HG03097 (cell line): ENCODE data around the gene IGF1.

ENCODE experiments used
- ATAC-seq: cut with Tn5 transposase; IDR thresholded peaks from one replicate; pipeline ENCODE4 v1.9.1; 2021; ENCODE audit not compliant: unreplicated experiment, low FRiP score

Gene IGF1

GRCh38 chr12:102480406-102480805 lies at the start of gene IGF1:
Gene IGF1, minus strand, starts transcription at chr12:102480563. Its CDS starts 182 bp downstream, at chr12:102480381.
- no peak for ATAC-seq

DNA sequence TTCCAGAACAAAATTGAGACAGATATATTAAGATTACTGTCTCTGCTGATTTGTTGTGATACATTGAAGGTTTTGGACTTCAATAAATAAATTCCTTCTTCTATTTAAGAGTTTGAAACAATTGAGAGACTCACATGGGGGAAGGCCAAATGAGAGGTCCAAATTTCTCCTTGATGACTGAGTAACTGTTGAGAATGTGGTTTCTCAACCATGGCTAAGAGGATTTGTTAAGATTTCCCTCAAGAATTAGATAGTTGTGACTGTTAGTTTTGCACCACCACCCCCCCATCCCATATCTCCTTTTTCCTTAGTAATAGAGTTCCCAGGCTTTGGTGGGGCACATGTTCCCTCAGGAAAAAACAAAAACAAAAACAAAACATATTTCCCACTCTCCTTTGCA lies 47.7 kb upstream of the IGF1 start:
- no peak for ATAC-seq

- ATAC-seq: no peak
Measured at GRCh38 chr12:102527171-102527720, 46.9 kb upstream of the IGF1 start.

- no peak for ATAC-seq
Measured at GRCh38 chr12:102526656-102527055, 46.3 kb upstream of the IGF1 start.

DNA sequence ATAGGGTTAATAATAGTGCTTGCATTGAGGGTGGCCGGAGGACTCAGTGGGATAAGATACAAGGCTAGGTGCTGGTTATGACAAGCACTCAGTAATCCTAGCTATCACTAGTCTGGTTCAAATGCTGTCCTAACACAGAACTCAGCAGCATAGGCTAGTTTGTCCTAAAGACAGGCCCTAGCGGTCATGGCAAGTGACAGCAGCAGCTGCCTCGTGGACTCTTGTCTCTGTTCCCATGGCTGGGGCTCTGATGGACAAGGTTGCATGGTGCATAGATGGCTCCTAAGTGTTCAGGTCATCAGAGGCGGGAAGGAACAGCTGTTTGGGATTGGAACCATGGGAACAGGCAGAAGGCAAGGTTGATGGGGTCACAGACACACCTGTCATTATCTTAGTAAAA lies 42.4 kb upstream of the IGF1 start:
- ATAC-seq: no peak

GRCh38 chr12:102521662-102522277 lies 41.4 kb upstream of the IGF1 start:
- ATAC-seq: no peak

GRCh38 chr12:102518871-102519270 lies 38.5 kb upstream of the IGF1 start:
- no peak for ATAC-seq

DNA sequence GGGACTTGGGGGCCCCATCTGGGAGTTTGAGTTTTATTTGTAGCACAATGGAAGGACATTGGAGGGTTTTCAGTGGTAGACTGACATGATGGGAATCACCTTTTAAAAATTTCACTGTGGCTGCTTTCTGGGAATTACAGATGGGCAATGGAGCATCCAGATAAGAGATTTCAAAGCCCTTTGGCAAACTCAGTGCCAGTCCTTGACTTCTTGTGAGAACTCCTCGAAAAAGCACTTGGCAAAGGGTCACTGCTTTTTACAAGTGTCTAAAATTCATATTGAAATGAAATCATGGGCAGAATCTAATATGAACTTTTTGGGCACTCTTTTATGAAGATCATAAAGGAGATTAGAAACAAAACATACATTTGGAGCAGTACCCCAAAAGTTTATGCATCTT lies 34.3 kb upstream of the IGF1 start:
- ATAC-seq: no peak

- no peak for ATAC-seq
Measured at GRCh38 chr12:102513739-102514138, 33.4 kb upstream of the IGF1 start.

DNA sequence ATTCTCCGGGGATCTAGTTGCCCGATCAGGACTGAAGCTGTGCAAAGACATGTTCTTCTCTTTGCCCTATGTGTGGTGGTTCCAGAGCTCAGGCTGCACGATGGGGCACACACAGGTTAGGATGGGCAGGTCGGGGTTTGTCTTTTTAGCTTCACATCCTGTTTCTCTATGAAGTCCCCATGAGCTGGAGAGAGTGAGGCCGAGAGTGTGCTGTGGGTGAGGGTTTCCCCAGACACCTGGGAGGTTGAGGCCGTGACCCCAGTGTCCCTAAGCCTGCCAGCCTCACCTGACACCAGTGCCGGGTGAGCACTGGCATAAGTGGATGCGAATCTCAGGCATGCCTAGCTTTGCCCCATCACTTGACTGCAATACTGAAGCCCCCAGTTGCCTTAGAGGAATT lies 32.9 kb upstream of the IGF1 start:
- ATAC-seq: no peak

DNA sequence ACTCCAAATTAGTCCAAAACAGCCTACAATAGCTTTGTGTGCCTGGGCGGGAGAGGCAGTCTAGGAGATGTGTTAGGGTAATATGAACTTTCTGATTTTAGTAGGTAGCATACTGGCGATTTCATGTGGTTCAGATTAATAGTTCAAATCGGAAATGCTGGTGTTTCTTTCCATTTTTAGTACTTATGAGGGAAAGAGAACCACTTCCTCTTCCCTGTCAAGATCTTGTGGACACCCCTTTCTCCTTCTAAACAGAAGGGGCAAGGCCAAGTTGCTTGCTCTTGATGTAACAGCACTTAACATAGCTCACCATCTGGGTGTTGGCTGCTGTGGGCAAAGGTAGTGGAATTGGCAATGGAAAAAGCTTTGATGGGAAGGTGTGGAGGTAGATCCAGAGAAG lies 32.2 kb upstream of the IGF1 start:
- no peak for ATAC-seq

GRCh38 chr12:102511575-102511974 lies 31.2 kb upstream of the IGF1 start:
- no peak for ATAC-seq

DNA sequence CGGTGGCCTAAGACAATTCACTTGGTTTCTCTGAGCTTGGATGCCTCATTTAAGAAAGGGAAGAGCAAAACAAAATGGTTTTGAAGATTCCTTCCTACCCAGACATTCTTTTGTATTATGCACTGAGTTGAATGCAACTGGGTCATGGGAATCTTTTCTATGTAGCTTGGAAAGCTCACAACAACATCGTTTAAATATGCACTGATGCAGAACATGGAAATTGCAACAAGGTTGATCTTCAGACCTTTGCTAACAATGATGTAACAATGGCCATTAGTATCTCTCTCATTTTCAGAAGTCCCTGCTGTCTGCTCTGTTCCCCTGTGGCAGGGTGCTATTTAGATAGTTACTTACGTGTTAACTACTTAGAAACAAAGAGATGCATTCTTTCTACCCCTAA lies 30.1 kb upstream of the IGF1 start:
- no peak for ATAC-seq

DNA sequence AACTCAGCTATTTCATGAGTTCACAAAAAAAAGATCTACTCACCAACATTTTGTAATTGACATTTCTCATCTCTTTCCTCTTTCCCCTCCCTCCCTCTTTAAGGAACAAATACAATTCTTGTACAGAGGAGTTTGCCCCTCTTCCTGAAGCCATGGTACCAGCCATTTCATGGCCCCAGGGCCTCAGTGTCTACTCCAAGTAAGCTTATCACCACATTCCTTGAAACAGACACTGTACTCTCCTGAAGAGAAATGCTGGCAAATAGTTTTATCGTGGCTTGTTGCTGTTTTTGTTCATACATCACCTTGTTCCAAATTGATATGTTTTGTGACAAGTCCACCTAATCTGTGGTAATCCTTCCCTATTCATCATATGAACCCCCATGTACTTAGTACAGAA lies 29.7 kb upstream of the IGF1 start:
- ATAC-seq: no peak

DNA sequence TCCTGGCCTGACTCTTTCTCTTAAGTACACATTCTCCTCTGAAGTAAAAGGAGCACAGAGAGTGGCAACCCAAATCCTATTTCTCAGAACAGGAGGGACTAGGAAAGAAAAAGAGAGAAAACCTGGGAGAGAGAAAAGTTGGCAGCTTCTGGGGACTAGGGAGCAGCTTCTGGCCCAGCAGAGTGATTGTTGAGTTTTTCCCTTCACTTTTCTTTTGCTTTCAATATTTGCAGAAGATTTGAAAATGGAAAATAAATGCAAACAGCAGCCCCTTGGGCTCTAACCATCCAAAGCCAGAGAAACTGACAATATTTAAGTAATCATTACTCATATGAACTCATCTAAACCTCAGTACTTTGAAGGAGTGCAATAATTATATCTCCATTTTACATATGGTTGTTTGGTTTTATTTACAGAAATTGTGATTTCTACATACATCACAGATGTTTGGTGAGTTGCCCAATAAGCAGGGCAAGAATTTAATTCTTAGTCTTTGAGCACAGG lies 28.8 kb upstream of the IGF1 start:
- ATAC-seq: no peak

DNA sequence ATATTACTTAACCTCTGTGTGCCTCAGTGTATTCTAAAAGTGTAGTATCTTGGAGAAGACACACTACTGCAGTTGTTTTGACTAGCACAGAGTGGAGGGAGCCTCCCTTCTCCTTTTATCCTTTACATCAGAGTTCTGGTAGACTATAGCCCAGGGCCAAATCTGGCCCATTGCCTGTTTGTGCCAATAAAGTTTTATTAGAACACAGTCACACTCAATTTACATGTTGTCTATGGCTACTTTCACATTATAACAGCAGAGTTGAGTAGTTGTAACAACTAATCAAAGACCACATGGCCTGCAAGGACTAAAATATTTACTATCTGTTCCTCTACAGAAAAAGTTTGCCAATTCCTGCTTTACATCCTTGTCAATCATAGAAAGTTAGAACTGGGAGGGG lies 27.7 kb upstream of the IGF1 start:
- ATAC-seq: no peak

DNA sequence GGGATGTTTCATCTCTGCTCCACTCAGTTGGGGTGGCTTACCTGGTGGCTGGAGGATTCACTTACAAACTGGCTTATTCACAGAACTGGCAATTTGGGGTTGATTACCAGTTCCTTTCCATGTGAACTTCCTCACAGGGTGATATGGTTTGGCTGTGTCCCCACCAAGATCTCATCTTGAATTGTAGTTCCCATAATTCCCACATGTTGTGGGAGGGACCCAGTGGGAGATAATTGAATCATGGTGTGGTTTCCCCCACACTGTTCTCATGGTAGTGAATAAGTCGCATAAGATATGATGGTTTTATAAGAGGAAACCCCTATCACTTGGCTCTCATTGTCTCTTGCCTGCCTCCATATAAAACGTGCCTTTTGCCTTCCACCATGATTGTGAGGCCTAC lies 26.9 kb upstream of the IGF1 start:
- no peak for ATAC-seq

DNA sequence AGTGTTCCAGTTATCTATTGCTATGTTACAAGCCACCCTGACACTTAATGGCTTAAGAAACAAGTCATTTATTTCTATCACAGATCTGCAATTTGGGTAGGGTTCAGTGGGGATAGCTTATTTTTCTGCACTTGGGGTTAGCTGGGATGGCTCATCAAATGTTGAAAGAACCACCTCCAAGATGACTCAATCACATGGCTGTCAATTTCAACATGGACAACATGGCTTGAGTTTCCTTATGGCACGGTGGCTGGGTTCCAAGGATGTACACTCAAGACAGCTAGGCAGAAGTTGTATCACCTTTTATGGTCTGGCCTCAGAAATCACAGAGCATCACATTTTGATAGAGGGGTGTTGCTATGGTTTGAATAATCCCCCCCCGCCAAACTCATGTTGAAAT lies 24.5 kb upstream of the IGF1 start:
- no peak for ATAC-seq

GRCh38 chr12:102504280-102504679 lies 23.9 kb upstream of the IGF1 start:
- ATAC-seq: no peak

- no peak for ATAC-seq
Measured at GRCh38 chr12:102503831-102504230, 23.5 kb upstream of the IGF1 start.

- ATAC-seq: no peak
Measured at GRCh38 chr12:102503056-102503681, 22.8 kb upstream of the IGF1 start.

- no peak for ATAC-seq
Measured at GRCh38 chr12:102501773-102502172, 21.4 kb upstream of the IGF1 start.
